Fibroblast of lung (primary cell): ENCODE measurements around the gene MBD1. TPM values are rescaled to one million over a fixed set of nuclear protein-coding genes. Genes with fewer than 3 reads are reported as not detected.

Experiments
- DNase-seq, 2 donors: peaks; one replicate each; pipeline versions ENCODE4 v3.0.0 to v3.0.0-alpha.2; 2010; ENCODE audit warnings: low read depth in 2 of 2
- H2AFZ ChIP-seq: 2 replicates; pipeline ENCODE4 v1.5.1; 2012; ENCODE audit warnings: low read length, control low read depth, inconsistent platforms
- H3K27ac ChIP-seq: 2 replicates; pipeline ENCODE4 v1.5.1; 2011; ENCODE audit warnings: low read length, control low read depth; ENCODE audit not compliant: insufficient read depth
- H3K27me3 ChIP-seq: 2 replicates; pipeline ENCODE4 v1.5.1; 2011; ENCODE audit warnings: mild to moderate bottlenecking, low read length; ENCODE audit not compliant: control insufficient read depth, insufficient read depth
- H3K36me3 ChIP-seq: 2 replicates; pipeline ENCODE4 v1.5.1; 2011; ENCODE audit warnings: low read length; ENCODE audit not compliant: control insufficient read depth, insufficient read depth
- H3K4me1 ChIP-seq: 2 replicates; pipeline ENCODE4 v1.5.1; 2011; ENCODE audit warnings: low read length; ENCODE audit not compliant: control insufficient read depth, insufficient read depth; ENCODE audit errors: extremely low read depth
- H3K4me2 ChIP-seq: 2 replicates; pipeline ENCODE4 v1.5.1; 2011; ENCODE audit warnings: low read length, control low read depth; ENCODE audit not compliant: insufficient read depth; ENCODE audit errors: extremely low read depth
- H3K4me3 ChIP-seq, 4 experiments: fragments of 200-600 bp in 1 of 4; sonication (generic) in 1 of 4; replicated peaks in 1 of 4; 2 replicates each; pipeline ENCODE4 v1.5.1; 2011 to 2016; ENCODE audit warnings: low read length in 4 of 4, low read depth in 3 of 4, mild to moderate bottlenecking in 3 of 4, control low read depth in 2 of 4, inconsistent platforms in 1 of 4, mixed read lengths in 1 of 4; ENCODE audit not compliant: insufficient read depth in 1 of 4; ENCODE audit errors: control extremely low read depth in 1 of 4
- H3K79me2 ChIP-seq: 2 replicates; pipeline ENCODE4 v1.5.1; 2012; ENCODE audit warnings: mild to moderate bottlenecking, low read length, inconsistent platforms; ENCODE audit not compliant: control insufficient read depth, insufficient read depth
- H3K9ac ChIP-seq: 2 replicates; pipeline ENCODE4 v1.5.1; 2011; ENCODE audit warnings: mild to moderate bottlenecking, low read length, control low read depth; ENCODE audit not compliant: insufficient read depth
- H3K9me3 ChIP-seq: 2 replicates; pipeline ENCODE4 v1.5.1; 2012; ENCODE audit warnings: low read depth, low read length; ENCODE audit not compliant: control insufficient read depth, insufficient read depth
- H4K20me1 ChIP-seq: 2 replicates; pipeline ENCODE4 v1.5.1; 2011; ENCODE audit warnings: low read length; ENCODE audit not compliant: control insufficient read depth, insufficient read depth; ENCODE audit errors: extremely low read depth
- CTCF ChIP-seq, 2 donors: IDR thresholded peaks in 1 of 2; conservative IDR thresholded peaks in 1 of 2; 1 replicate in 1 of 2; 2 replicates in 1 of 2; pipeline ENCODE4 v1.5.1; 2011 to 2012; ENCODE audit warnings: low read length in 2 of 2, control low read depth in 1 of 2, inconsistent platforms in 1 of 2, low read depth in 1 of 2, mild to moderate bottlenecking in 1 of 2
- EZH2 ChIP-seq: IDR thresholded peaks from 2 replicates; pipeline ENCODE4 v1.5.1; 2012; ENCODE audit warnings: low read length, control low read depth, mild to moderate bottlenecking; ENCODE audit errors: missing control alignments
- polyA plus RNA-seq, 2 donors: library from polyadenylated mRNA; depleted of rRNA in 1 of 2; stranded (reverse) in 1 of 2; unstranded in 1 of 2; fragments of >200 nt; gene quantifications; 2 replicates each; pipeline ENCODE4 v1.2.1, GENCODE V29; 2011 to 2012; ENCODE audit warnings: missing spikeins in 1 of 2
- total RNA-seq: library from RNA; depleted of rRNA; stranded (reverse); fragments of >200 nt; gene quantifications from 2 replicates; pipeline ENCODE4 v1.2.1, GENCODE V29; 2014

The MBD1 gene
- total and polyA plus RNA-seq, 2 donors (not counting 1 experiment from before 2014, with no cell fraction given): 31.1 to 53.3 TPM

GRCh38 chr18:50268022-50268747 is 13.1 kb downstream of the MBD1 start:
- H3K4me2 ChIP-seq: peak overlapping the region; percentile 23
- H3K4me3 ChIP-seq: peak overlapping the region in 3 of 4 experiments; percentile 16 to 54 (median 46)
- H2AFZ ChIP-seq: peak overlapping the region; percentile 5
- no peaks in the 10 kb centered on the region for H3K27me3 ChIP-seq
- DNase-seq: peak; percentile 52 to 61
- no peaks in the 10 kb centered on the region for H3K4me1 ChIP-seq
- no peaks in the 10 kb centered on the region for H3K9me3 ChIP-seq
- peak overlapping the region; percentile 52 for H3K9ac ChIP-seq
- no peaks in the 10 kb centered on the region for H4K20me1 ChIP-seq
- H3K36me3 ChIP-seq: peaks cover 11% of the 10 kb centered on the region
- peak overlapping the region; percentile 31 for H3K27ac ChIP-seq
- no peaks in the 10 kb centered on the region for H3K79me2 ChIP-seq
- TF ChIP-seq EZH2 (no peak), CTCF (conservative IDR thresholded peaks at IDR 0.05 in 1 of 2, IDR thresholded peaks at IDR 0.05 in 1 of 2; ENCODE audit: low read depth in 1 of 2, low read length in 2 of 2) (peak; percentile 58 to 65)

GRCh38 chr18:50266248-50266704 is 15.0 kb downstream of the MBD1 start, which contains the start of gene CFAP53:
TSS of gene CFAP53 (minus strand) at chr18:50266495. CDS start at chr18:50266404, 91 bp downstream.
- peak; percentile 89 to 91 for DNase-seq

More at GRCh38 chr18:50266248-50266704, 15.0 kb downstream of the MBD1 start, which contains the start of gene CFAP53:
- Histone ChIP-seq H3K27me3 (no peaks in the 10 kb centered on the region), H3K79me2 (no peaks in the 10 kb centered on the region), H3K4me1 (no peaks in the 10 kb centered on the region), H3K36me3 (peaks cover 2% of the 10 kb centered on the region), H3K9me3 (no peaks in the 10 kb centered on the region), H2AFZ (peak within 1 kb of the TSS; percentile 91), H3K4me3 (peak within 1 kb of the TSS; percentile 66 to 78 (median 74)), H3K9ac (peak within 1 kb of the TSS; percentile 63), H4K20me1 (no peaks in the 10 kb centered on the region), H3K4me2 (peak within 1 kb of the TSS; percentile 77), H3K27ac (peak within 1 kb of the TSS; percentile 61)
- TF ChIP-seq CTCF (conservative IDR thresholded peaks at IDR 0.05 in 1 of 2, IDR thresholded peaks at IDR 0.05 in 1 of 2; ENCODE audit: low read depth in 1 of 2, low read length in 2 of 2): no peak
